ENCODE data around the gene ASB18.

Gene ASB18

DNA sequence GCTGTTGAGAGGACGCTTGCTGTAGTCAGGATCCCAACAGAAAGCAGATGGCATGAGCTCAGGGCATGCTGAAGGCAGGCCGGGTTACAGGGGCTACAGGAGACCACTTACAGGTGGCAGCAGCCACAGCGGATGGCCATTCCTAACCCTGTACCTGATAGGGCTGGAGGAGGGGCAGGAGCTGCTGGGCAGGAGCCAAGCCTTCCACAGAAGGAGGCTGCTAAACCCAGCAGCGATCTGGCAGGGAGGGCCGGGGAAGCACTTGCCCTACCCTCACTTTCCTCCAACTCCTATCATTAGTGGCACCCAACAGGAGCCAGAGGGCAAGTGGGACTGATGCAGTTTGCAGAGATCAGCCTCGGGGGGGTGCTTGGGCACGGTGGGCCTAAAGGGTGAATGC, 2.0 kb downstream of the ASB18 start:
- no peaks in the 10 kb centered on the region for H3K9me3 ChIP-seq (ENCODE audit: control insufficient read depth, insufficient read depth, low read depth, low read length)
- no peak overlapping the region for H3K27ac ChIP-seq (ENCODE audit: extremely low read depth, low read depth, low read length)
- ChIA-PET POLR2A (interaction anchor here (0.5 kb wide), 1 partner anchor 10 kb away, joined by 3 read pairs; no protein-coding TSS in a partner anchor), CTCF (no interaction called here)
- H3K4me3 ChIP-seq (ENCODE audit: low read depth, low read length) = no peak overlapping the region
- H3K36me3 ChIP-seq (ENCODE audit: control insufficient read depth in 2 of 2, insufficient read depth in 1 of 2, low read length in 2 of 2) = no peaks in the 10 kb centered on the region
- no peak for TF ChIP-seq GLI2 (tag by site-specific recombination; IDR thresholded peaks at IDR 0.05; ENCODE audit: borderline replicate concordance, low read depth)
- no peak for TF ChIP-seq ZNF768 (tag by site-specific recombination; IDR thresholded peaks at IDR 0.05)
- no peak for TF ChIP-seq FEZF1 (tag by site-specific recombination; IDR thresholded peaks at IDR 0.05)
- no peak for TF ChIP-seq ZNF549 (tag by site-specific recombination; IDR thresholded peaks at IDR 0.05)
- no peak for TF ChIP-seq HOXD13 (CRISPR knock-in tag; IDR thresholded peaks at IDR 0.05; ENCODE audit: borderline replicate concordance)
- TF ChIP-seq, protein P1, sequence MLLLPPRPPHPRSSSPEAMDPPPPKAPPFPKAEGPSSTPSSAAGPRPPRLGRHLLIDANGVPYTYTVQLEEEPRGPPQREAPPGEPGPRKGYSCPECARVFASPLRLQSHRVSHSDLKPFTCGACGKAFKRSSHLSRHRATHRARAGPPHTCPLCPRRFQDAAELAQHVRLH (tag by site-specific recombination; IDR thresholded peaks at IDR 0.05) = no peak
- no peak for TF ChIP-seq ZNF214 (tag by site-specific recombination; IDR thresholded peaks at IDR 0.05; ENCODE audit: borderline replicate concordance)
- TF ChIP-seq GLIS2 (tag by site-specific recombination; IDR thresholded peaks at IDR 0.05) = no peak
- no peak for TF ChIP-seq ZFP41 (tag by site-specific recombination; IDR thresholded peaks at IDR 0.05; ENCODE audit: borderline replicate concordance)
- no peak for TF ChIP-seq KLF7 (tag by site-specific recombination; IDR thresholded peaks at IDR 0.05; ENCODE audit: borderline replicate concordance)
- no peak for TF ChIP-seq ZNF658 (tag by site-specific recombination; IDR thresholded peaks at IDR 0.05)
- H3K4me1 ChIP-seq (ENCODE audit: control insufficient read depth, insufficient read depth, low read length) = no peaks in the 10 kb centered on the region

DNA sequence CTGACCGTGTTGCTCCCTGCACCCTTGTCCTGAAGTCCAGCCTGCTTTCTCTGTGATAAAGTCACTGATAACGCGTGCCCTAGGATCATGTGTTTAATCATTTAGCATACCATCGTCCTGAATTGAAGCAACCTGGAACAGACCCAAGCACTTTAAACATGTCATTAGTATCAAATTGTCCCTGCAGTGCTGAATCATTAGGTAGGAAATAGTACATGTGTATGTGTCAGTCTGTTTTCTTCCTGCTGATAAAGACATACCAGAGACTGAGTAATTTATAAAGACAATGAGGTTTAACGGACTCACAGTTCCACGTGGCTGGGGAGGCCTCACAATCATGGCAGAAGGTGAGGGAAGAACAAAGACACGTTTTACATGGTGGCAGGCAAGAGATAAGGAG, 2.8 kb downstream of the ASB18 start:
- no peak overlapping the region for H3K4me3 ChIP-seq (ENCODE audit: low read depth, low read length)
- no peaks in the 10 kb centered on the region for H3K9me3 ChIP-seq (ENCODE audit: control insufficient read depth, insufficient read depth, low read depth, low read length)
- no peak overlapping the region for H3K27ac ChIP-seq (ENCODE audit: extremely low read depth, low read depth, low read length)
- ChIA-PET POLR2A (no interaction called here), CTCF (no interaction called here)
- TF ChIP-seq, protein P2, sequence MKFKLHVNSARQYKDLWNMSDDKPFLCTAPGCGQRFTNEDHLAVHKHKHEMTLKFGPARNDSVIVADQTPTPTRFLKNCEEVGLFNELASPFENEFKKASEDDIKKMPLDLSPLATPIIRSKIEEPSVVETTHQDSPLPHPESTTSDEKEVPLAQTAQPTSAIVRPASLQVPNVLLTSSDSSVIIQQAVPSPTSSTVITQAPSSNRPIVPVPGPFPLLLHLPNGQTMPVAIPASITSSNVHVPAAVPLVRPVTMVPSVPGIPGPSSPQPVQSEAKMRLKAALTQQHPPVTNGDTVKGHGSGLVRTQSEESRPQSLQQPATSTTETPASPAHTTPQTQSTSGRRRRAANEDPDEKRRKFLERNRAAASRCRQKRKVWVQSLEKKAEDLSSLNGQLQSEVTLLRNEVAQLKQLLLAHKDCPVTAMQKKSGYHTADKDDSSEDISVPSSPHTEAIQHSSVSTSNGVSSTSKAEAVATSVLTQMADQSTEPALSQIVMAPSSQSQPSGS (tag by site-specific recombination; IDR thresholded peaks at IDR 0.05; ENCODE audit: low read depth) = no peak
- TF ChIP-seq SETDB1 (IDR thresholded peaks at IDR 0.05; ENCODE audit: insufficient read length, low read length) = peak; percentile 28
- no peaks in the 10 kb centered on the region for H3K4me1 ChIP-seq (ENCODE audit: control insufficient read depth, insufficient read depth, low read length)
- H3K36me3 ChIP-seq (ENCODE audit: control insufficient read depth in 2 of 2, insufficient read depth in 1 of 2, low read length in 2 of 2) = no peaks in the 10 kb centered on the region

DNA sequence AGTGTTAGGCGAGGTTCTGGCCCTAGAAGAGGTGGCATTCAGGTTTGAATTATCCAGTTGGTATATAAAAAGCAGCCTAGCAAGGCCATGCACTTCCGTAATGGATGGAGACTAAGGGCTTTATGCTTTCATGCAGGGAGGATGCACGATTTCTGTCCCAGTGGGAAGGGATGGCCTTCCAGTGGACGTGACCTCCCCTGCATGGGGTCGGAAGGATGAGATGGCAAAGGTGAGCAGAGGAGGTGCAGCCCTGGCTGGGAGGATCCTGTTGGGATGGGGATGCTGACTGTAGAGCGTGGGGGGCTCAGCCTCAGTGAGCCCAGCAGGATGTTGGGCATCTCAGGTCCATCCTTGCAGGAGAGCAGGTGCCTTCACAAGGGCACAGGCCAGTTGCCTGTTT, 4.8 kb downstream of the ASB18 start:
- no peak overlapping the region for H3K4me3 ChIP-seq (ENCODE audit: low read depth, low read length)
- no peak overlapping the region for H3K27ac ChIP-seq (ENCODE audit: extremely low read depth, low read depth, low read length)
- no peaks in the 10 kb centered on the region for H3K9me3 ChIP-seq (ENCODE audit: control insufficient read depth, insufficient read depth, low read depth, low read length)
- H3K4me1 ChIP-seq (ENCODE audit: control insufficient read depth, insufficient read depth, low read length) = no peaks in the 10 kb centered on the region
- CTCF ChIA-PET = no interaction called here
- POLR2A ChIA-PET = no interaction called here
- no peak for TF ChIP-seq ZNF600 (tag by site-specific recombination; IDR thresholded peaks at IDR 0.05)
- TF ChIP-seq, protein P3, sequence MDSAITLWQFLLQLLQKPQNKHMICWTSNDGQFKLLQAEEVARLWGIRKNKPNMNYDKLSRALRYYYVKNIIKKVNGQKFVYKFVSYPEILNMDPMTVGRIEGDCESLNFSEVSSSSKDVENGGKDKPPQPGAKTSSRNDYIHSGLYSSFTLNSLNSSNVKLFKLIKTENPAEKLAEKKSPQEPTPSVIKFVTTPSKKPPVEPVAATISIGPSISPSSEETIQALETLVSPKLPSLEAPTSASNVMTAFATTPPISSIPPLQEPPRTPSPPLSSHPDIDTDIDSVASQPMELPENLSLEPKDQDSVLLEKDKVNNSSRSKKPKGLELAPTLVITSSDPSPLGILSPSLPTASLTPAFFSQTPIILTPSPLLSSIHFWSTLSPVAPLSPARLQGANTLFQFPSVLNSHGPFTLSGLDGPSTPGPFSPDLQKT (IDR thresholded peaks at IDR 0.05; ENCODE audit: borderline replicate concordance, low read depth, low read length) = no peak
- no peak for TF ChIP-seq ZNF391 (tag by site-specific recombination; IDR thresholded peaks at IDR 0.05; ENCODE audit: borderline replicate concordance, low read depth)
- no peaks in the 10 kb centered on the region for H3K36me3 ChIP-seq (ENCODE audit: control insufficient read depth in 2 of 2, insufficient read depth in 1 of 2, low read length in 2 of 2)

DNA sequence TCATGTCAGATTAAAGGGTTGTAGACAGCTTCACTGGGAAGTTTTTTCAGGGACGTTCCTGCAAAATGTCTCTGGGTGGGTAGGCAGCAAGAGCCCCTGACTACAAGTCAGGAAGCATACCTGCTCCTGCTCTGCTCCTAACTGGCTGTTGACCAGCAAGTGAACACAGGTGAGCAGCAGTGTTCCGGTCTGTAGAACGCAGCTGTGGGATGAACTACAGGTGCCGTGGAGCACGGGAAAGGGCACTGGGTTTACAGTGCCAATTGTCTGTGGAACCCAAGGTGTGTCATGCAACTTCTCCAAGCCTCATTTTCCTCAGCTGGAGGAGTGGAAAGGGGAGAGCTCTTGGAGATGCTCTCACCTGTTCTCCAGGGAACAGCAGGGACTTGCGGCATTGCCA, 6.6 kb downstream of the ASB18 start:
- Histone ChIP-seq H3K9me3 (ENCODE audit: control insufficient read depth, insufficient read depth, low read depth, low read length) (no peaks in the 10 kb centered on the region), H3K4me3 (ENCODE audit: low read depth, low read length) (no peak overlapping the region), H3K36me3 (ENCODE audit: control insufficient read depth in 2 of 2, insufficient read depth in 1 of 2, low read length in 2 of 2) (no peaks in the 10 kb centered on the region), H3K4me1 (ENCODE audit: control insufficient read depth, insufficient read depth, low read length) (no peaks in the 10 kb centered on the region), H3K27ac (ENCODE audit: extremely low read depth, low read depth, low read length) (no peak overlapping the region)
- CTCF ChIA-PET = no interaction called here
- POLR2A ChIA-PET = no interaction called here
- no peak for TF ChIP-seq ZXDB (tag by site-specific recombination; IDR thresholded peaks at IDR 0.05)
- TF ChIP-seq ZNF785 (tag by site-specific recombination; IDR thresholded peaks at IDR 0.05) = no peak
- no peak for TF ChIP-seq ZNF664 (tag by site-specific recombination; IDR thresholded peaks at IDR 0.05)
- TF ChIP-seq ZNF157 (tag by site-specific recombination; IDR thresholded peaks at IDR 0.05) = no peak
- TF ChIP-seq, protein P4, sequence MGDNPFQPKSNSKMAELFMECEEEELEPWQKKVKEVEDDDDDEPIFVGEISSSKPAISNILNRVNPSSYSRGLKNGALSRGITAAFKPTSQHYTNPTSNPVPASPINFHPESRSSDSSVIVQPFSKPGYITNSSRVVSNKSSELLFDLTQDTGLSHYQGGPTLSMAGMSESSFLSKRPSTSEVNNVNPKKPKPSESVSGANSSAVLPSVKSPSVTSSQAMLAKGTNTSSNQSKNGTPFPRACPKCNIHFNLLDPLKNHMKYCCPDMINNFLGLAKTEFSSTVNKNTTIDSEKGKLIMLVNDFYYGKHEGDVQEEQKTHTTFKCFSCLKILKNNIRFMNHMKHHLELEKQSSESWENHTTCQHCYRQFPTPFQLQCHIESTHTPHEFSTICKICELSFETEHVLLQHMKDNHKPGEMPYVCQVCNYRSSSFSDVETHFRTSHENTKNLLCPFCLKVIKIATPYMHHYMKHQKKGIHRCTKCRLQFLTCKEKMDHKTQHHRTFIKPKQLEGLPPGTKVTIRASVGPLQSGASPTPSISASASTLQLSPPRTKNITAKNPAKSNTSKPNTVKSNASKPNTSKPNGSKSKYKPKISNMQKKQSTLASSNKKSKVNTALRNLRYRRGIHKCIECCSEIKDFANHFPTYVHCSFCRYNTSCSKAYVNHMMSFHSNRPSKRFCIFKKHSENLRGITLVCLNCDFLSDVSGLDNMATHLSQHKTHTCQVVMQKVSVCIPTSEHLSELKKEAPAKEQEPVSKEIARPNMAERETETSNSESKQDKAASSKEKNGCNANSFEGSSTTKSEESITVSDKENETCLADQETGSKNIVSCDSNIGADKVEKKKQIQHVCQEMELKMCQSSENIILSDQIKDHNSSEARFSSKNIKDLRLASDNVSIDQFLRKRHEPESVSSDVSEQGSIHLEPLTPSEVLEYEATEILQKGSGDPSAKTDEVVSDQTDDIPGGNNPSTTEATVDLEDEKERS (tag by site-specific recombination; IDR thresholded peaks at IDR 0.05) = no peak
- TF ChIP-seq, protein P5, sequence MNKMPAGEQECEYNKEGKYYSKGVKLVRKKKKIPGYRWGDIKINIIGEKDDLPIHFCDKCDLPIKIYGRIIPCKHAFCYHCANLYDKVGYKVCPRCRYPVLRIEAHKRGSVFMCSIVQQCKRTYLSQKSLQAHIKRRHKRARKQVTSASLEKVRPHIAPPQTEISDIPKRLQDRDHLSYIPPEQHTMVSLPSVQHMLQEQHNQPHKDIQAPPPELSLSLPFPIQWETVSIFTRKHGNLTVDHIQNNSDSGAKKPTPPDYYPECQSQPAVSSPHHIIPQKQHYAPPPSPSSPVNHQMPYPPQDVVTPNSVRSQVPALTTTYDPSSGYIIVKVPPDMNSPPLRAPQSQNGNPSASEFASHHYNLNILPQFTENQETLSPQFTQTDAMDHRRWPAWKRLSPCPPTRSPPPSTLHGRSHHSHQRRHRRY (tag by site-specific recombination; IDR thresholded peaks at IDR 0.05) = no peak
- TF ChIP-seq ZNF350 (tag by site-specific recombination; IDR thresholded peaks at IDR 0.05) = no peak
